ENCODE data around the gene STX10. TPM values are rescaled to one million over a fixed set of nuclear protein-coding genes. Genes with fewer than 3 reads are reported as not detected.

The STX10 gene
- polyA plus RNA-seq, 1 of the 3 experiments (the other 2 are of a cell fraction), result 163 TPM

GRCh38 chr19:13117176-13117771 is 32.9 kb downstream of the STX10 start:
- Histone ChIP-seq H2AFZ (ENCODE audit: low read depth) (peak overlapping the region; percentile 98), H3K4me2 (peak overlapping the region; percentile 80), H3K27me3 (ENCODE audit: insufficient read depth) (no peaks in the 10 kb centered on the region), H3K4me3 (ENCODE audit: low read depth in 2 of 2, low read length in 1 of 2) (peak overlapping the region; percentile 94 to 97), H3K27ac (ENCODE audit: low read depth in 2 of 2, low read length in 1 of 2) (peak overlapping the region; percentile 50 to 65), H3F3A (replicated peaks; ENCODE audit: insufficient read depth) (peaks cover 4% of the 10 kb centered on the region), H3K9ac (peak overlapping the region; percentile 91; the same call in 1 of the 2 replicates), H3K79me2 (ENCODE audit: insufficient read depth) (peaks cover 66% of the 10 kb centered on the region), H3K9me3 (no peaks in the 10 kb centered on the region), H3K4me1 (ENCODE audit: control insufficient read depth in 1 of 2, insufficient read depth in 2 of 2, low read depth in 1 of 2, low read length in 1 of 2) (peaks cover 22 to 27% of the 10 kb centered on the region in 2 experiments; a peak in 2 of 4 replicates), H3K36me3 (replicated peaks in 1 of 2; ENCODE audit: control insufficient read depth in 1 of 2, insufficient read depth in 2 of 2, low read length in 1 of 2) (peaks cover 12 to 16% of the 10 kb centered on the region in 2 experiments), H3K9me2 (no peaks in the 10 kb centered on the region), H4K20me1 (ENCODE audit: insufficient read depth) (peaks cover 34% of the 10 kb centered on the region)
- TF ChIP-seq CHD2 (IDR thresholded peaks at IDR 0.05; ENCODE audit: low read length, partially characterized antibody), result no peak
- no peak for TF ChIP-seq JUND (IDR thresholded peaks at IDR 0.05)
- TF ChIP-seq YY1 (IDR thresholded peaks at IDR 0.05; ENCODE audit: low read depth), result no peak
- no peak for TF ChIP-seq IRF3 (IDR thresholded peaks at IDR 0.05; ENCODE audit: low read depth, low read length)
- no peak for TF ChIP-seq MAX (IDR thresholded peaks at IDR 0.05; ENCODE audit: low read depth)
- no peak for TF ChIP-seq REST (IDR thresholded peaks at IDR 0.05; ENCODE audit: low read depth, low read length)
- no peak for TF ChIP-seq CTCF (IDR thresholded peaks at IDR 0.05)
- no peak for TF ChIP-seq MEF2A (IDR thresholded peaks at IDR 0.05; ENCODE audit: borderline replicate concordance, low read depth)
- ChIA-PET CTCF (interaction anchor here (0.6 to 4.0 kb wide), 6 partner anchors 12 to 152 kb away, joined by 3 to 20 read pairs (median 4); no protein-coding TSS in a partner anchor), POLR2A (interaction anchor here (0.9 to 3.7 kb wide), 5 partner anchors 11 to 185 kb away, joined by 3 to 16 read pairs (median 4); partner anchors contain the start of genes IER2 and STX10)
- 16% methylated on average over 20 of the region's 20 CpGs for WGBS (ENCODE audit: low lambda C conversion rate)
- DNase-seq, result no peak
